HFFc6 (cell line): ENCODE data around the gene GPC5. TPM values are rescaled to one million over a fixed set of nuclear protein-coding genes. Genes with fewer than 3 reads are reported as not detected.
"Not testable (repeated sequence)": the region's sequence is repeated elsewhere in the genome, so short reads cannot be mapped to it uniquely, and the experiment has no call there.

Experiments
- DNase-seq: peaks from one replicate; pipeline ENCODE4 v3.0.0-alpha.2; 2018
- H3K27ac Mint-ChIP-seq: 2 replicates; pipeline ENCODE4 v1.8.0; 2020; ENCODE audit warnings: mild to moderate bottlenecking, mixed read lengths
- H3K27me3 Mint-ChIP-seq: 2 replicates; pipeline ENCODE4 v1.8.0; 2021; ENCODE audit warnings: mild to moderate bottlenecking, moderate library complexity, mixed read lengths; ENCODE audit not compliant: insufficient read depth
- H3K36me3 Mint-ChIP-seq: 2 replicates; pipeline ENCODE4 v1.8.0; 2021; ENCODE audit warnings: low read depth, mixed read lengths
- H3K4me1 Mint-ChIP-seq: 2 replicates; pipeline ENCODE4 v1.8.0; 2020; ENCODE audit warnings: low read depth, mixed read lengths
- H3K4me3 Mint-ChIP-seq: 2 replicates; pipeline ENCODE4 v1.8.0; 2020; ENCODE audit warnings: mild to moderate bottlenecking, moderate library complexity, mixed read lengths
- H3K9me3 Mint-ChIP-seq: 2 replicates; pipeline ENCODE4 v1.8.0; 2020; ENCODE audit warnings: mild to moderate bottlenecking, mixed read lengths
- total RNA-seq, 6 experiments: library from RNA; stranded (reverse); fragmentation: NEBNext Ultra II Directional; extraction: Animal tissue kit (Norgen Biotek cat#: 25700); gene quantifications; 2 replicates in 1 of 6; 3 replicates in 5 of 6; pipeline ENCODE4 v1.2.3, GENCODE V29; 2021
- TF ChIP-seq, protein P1 (sequence below): fragments of 200-600 bp; sonication (generic); IDR thresholded peaks from 2 replicates; pipeline ENCODE4 v1.5.0; 2021; ENCODE audit warnings: antibody characterized with exemption, mild to moderate bottlenecking

GPC5 gene
- total RNA-seq, 6 experiments from 2014 or later = 0.06 TPM; not detected in 5

DNA sequence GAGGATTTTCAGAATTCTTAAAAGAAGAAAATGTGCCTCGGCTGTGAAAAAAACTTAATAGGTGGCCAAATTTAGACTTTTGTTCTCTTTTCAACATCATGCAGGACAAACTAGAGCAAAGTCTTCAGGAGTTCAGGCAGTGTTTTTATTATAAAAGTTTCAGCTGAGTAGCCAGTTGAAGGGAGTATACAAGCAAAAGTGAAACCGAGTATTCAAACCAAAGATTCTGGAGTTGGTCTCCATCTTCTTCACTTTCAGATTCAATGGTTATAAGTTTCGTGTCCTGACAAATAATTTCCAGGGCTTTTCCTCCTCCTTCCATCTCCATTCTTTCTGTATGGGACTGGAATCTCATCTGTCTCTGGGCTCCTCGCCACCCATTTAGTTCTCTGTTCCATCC lies 379.7 kb downstream of the GPC5 start:
- H3K36me3 Mint-ChIP-seq = no peaks in the 10 kb centered on the region
- H3K9me3 Mint-ChIP-seq = peaks cover 19% of the 10 kb centered on the region
- no peak overlapping the region for H3K4me3 Mint-ChIP-seq
- TF ChIP-seq, protein P1, sequence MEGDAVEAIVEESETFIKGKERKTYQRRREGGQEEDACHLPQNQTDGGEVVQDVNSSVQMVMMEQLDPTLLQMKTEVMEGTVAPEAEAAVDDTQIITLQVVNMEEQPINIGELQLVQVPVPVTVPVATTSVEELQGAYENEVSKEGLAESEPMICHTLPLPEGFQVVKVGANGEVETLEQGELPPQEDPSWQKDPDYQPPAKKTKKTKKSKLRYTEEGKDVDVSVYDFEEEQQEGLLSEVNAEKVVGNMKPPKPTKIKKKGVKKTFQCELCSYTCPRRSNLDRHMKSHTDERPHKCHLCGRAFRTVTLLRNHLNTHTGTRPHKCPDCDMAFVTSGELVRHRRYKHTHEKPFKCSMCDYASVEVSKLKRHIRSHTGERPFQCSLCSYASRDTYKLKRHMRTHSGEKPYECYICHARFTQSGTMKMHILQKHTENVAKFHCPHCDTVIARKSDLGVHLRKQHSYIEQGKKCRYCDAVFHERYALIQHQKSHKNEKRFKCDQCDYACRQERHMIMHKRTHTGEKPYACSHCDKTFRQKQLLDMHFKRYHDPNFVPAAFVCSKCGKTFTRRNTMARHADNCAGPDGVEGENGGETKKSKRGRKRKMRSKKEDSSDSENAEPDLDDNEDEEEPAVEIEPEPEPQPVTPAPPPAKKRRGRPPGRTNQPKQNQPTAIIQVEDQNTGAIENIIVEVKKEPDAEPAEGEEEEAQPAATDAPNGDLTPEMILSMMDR = no peak
- no peak for DNase-seq
- H3K27me3 Mint-ChIP-seq = no peaks in the 10 kb centered on the region
- H3K4me1 Mint-ChIP-seq = no peaks in the 10 kb centered on the region
- H3K27ac Mint-ChIP-seq = no peak overlapping the region

DNA sequence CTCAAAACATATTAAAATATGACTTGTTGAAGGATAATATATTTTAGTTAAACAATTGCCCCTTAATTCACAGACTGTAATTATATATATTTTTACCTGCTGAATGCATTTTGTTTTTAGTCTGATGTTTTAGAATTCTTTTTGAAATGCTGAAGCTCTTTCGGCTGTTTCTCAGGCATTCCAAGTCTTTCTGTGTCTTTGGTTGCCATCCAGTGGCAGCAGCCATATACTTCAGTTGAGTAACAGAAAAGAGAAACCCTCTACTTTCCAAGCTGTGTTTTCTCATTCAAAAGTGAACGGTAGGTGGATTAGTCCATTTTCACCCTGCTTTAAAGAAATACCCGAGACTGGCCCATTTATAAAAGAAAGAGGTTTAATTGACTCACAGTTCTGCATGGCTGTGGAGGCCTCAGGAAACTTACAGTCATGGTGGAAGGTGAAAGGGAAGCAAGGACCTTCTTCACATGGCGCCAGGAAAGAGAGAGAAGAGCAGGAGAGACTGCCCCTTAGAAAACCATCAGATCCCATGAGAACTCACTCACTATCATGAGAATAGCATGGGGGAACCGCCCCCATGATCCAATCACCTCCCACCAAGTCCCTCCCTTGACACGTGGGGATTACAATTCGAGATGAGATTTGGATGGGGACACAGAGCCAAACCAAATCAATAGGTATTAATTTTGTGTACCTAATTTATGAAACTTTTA lies 383.7 kb downstream of the GPC5 start:
- not testable (repeated sequence) for H3K27ac Mint-ChIP-seq, H3K36me3 Mint-ChIP-seq, DNase-seq, H3K27me3 Mint-ChIP-seq, H3K4me3 Mint-ChIP-seq, H3K4me1 Mint-ChIP-seq
- H3K9me3 Mint-ChIP-seq = peaks cover 36% of the 10 kb centered on the region

DNA sequence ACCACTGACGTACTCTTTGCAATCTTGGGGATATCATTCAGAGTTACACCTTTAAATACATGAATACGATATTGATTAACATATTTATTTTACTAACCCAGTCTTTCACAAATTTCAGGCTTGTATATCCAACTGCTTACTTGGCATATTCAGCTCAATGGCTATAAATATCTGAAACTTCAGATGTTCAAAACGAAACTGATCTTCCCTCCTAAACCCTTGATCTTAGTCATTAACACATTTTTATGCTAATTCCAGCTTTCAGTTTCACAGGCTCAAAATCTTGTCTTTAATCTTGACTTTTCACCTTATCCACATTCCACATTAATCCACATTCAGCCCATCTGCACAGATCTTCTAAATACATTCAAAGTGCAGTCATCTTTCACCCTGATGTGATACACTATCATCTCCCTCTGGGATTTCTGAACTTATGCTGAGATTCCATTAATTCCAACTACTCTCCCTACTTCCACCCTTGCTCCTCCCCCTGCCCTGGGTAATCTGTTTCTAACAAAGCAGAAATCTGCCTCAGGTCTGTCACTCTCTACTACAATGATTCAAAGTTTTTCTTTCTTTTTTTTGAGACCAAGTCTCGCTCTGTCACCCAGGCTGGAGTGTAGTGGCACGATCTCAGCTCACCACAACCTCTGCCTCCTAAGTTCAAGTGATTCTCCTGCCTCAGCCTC lies 387.2 kb downstream of the GPC5 start:
- Mint-ChIP-seq H3K27ac (no peak overlapping the region), H3K27me3 (no peaks in the 10 kb centered on the region)
- TF ChIP-seq, protein P1 = no peak

DNA sequence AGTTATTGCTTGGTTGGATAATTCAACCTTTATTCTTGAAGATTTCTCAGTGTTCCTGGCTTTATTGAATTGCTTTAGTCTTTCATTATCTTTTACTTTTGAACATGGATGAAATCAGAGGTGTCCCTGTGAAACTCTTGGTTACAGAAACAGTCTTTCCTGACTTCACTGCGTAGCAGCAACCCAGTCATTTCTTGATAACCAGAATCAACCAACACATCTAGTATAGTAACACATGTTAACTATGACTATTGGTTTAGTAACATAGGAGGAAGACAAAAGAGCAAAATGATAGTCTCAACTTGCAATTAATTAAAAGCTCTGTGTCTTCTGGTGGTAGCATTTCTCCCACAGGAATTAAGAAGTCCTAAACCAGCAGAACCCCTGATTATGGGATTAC lies 393.6 kb downstream of the GPC5 start:
- H3K27ac Mint-ChIP-seq = no peak overlapping the region
- H3K9me3 Mint-ChIP-seq = peaks cover 32% of the 10 kb centered on the region
- TF ChIP-seq, protein P1 = no peak
- DNase-seq = no peak
- H3K4me3 Mint-ChIP-seq = no peak overlapping the region
- no peaks in the 10 kb centered on the region for H3K4me1 Mint-ChIP-seq
- H3K36me3 Mint-ChIP-seq = no peaks in the 10 kb centered on the region
- no peaks in the 10 kb centered on the region for H3K27me3 Mint-ChIP-seq

More for the DNA sequence above, 387.2 kb downstream of the GPC5 start:
- Mint-ChIP-seq H3K4me1 (no peaks in the 10 kb centered on the region), H3K4me3 (no peak overlapping the region), H3K9me3 (peaks cover 41% of the 10 kb centered on the region), H3K36me3 (no peaks in the 10 kb centered on the region; the same call in 1 of the 2 replicates)
- no peak for DNase-seq

DNA sequence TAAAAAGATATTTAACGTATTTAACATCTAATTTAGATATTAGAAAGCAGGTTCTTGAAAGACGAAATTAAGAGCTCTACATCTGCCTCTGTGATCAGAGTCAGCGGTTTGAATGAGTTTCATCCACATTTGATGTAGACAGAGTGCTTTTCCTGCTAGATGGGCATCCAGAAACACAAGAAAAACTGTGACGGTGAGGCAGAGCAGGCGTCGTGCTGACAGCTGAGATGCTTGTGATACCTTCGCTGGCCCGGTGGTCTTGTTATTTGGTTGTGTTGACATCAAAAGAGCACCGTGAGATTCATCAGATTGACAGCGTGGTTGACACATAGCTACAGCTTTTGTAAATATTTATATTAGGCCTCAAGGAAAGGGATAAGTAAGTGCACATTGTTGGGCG lies 399.1 kb downstream of the GPC5 start:
- TF ChIP-seq, protein P1 = no peak
- Mint-ChIP-seq H3K9me3 (peaks cover 47% of the 10 kb centered on the region), H3K4me3 (no peak overlapping the region), H3K27ac (no peak overlapping the region), H3K4me1 (no peaks in the 10 kb centered on the region), H3K36me3 (no peaks in the 10 kb centered on the region), H3K27me3 (no peaks in the 10 kb centered on the region)
- DNase-seq = no peak

DNA sequence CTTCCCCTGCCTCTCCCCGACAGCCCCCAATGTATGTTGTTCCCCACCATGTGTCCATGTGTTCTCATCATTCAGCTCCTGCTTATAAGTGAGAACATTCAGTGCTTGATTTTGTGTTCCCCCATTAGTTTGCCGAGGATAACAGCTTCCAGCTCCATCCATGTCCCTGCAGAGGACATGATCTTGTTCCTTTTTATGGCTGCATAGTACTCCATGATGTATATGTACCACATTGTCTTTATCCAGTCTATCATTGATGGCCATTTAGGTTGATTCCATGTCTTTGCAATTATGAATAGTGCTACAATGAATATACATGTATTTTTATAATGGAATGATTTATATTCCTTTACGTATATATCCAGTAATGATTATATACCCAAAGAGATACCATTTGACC lies 399.9 kb downstream of the GPC5 start:
- H3K27ac Mint-ChIP-seq = not testable (repeated sequence)

DNA sequence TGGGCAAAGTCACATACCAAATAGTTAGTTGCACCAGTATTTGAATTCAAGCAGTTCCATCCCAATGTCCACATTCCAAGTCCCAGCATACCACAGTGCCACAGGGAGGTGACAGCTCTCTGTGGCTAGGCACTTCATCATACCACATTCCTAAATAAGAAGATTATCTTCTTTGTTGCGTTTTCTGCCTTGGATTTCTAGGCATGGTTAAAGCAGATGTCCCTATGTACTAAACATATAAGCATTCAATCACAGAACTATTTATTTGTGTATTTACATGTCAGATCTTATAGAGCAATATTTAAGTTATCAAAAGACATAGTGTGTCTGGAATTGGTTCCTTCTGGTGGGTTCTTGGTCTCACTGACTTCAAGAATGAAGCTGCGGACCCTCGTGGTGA lies 403.4 kb downstream of the GPC5 start:
- peaks cover 31% of the 10 kb centered on the region for H3K9me3 Mint-ChIP-seq
- not testable (repeated sequence) for H3K36me3 Mint-ChIP-seq, DNase-seq, H3K27ac Mint-ChIP-seq, H3K4me1 Mint-ChIP-seq, H3K27me3 Mint-ChIP-seq, H3K4me3 Mint-ChIP-seq

More for the DNA sequence above, 399.9 kb downstream of the GPC5 start:
- not testable (repeated sequence) for DNase-seq, H3K36me3 Mint-ChIP-seq, H3K4me3 Mint-ChIP-seq, H3K4me1 Mint-ChIP-seq, H3K27me3 Mint-ChIP-seq
- H3K9me3 Mint-ChIP-seq = peaks cover 40% of the 10 kb centered on the region
